HG02798 (cell line): ENCODE results near the gene NOL7.

Experiments used
- ATAC-seq: cut with Tn5 transposase; IDR thresholded peaks from one replicate; pipeline ENCODE4 v1.9.1; 2021; ENCODE audit warnings: mild to moderate bottlenecking; ENCODE audit not compliant: unreplicated experiment, poor library complexity

NOL7 gene

DNA sequence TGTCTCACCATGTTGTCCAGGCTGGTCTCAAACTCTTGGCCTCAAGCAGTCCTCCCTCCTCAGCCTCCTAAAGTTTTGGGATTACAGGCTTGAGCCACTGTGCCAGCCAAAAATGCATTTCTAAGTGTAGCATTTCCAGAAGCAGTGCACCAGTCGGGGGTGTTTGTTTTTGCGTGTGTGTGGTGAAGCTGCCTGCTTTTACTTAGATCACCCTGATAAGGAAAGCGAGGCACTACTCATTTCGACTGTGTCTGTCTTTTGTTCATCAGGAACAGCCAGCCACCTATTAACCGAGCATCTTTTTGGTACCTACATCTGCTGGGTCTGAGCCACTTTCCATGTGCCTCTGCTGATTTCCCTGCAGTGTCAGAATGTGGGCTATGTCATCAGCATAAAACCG is 22.0 kb upstream of the NOL7 start:
- ATAC-seq, result no peak

DNA sequence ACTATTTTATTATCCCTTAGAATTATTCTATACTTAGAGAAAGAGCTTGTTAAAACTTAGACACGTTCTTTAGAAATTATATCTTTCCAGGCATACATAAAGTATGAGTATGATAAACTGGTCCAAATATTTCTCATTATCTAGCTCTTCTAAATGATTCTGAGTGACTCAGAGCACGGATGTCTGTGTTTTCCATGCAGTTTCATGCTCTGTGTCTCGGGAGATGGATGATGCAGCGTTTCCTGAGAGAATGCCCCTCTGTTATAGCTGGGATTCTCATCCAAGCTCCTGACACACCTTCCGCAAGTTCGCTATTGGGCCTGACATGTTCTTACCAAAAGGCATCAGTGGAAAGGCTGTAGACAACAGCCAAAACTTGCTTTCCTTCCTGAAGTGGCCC is 21.4 kb upstream of the NOL7 start:
- ATAC-seq, result no peak

- ATAC-seq, result no peak
Measured at GRCh38 chr6:13597073-13597472, 18.1 kb upstream of the NOL7 start.

DNA sequence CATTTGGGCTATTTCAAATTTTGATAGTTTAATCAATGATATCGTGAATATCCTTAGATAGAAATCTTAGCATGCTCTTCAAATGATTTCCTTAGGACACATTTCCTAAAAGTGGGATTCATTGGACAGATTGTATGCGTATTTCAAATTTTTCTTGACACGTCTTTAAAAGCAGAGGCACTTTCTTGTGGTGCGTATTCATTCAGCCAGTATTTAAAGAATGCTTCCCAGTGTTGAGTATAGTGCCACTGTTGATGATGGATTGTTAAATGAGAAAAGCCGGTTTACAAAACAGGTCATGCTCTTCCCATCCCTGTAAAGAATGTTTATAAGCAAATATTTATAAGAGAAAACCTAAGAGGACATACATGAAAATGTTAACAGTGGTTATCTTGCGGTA is 15.1 kb upstream of the NOL7 start:
- no peak for ATAC-seq

- ATAC-seq, result no peak
Measured at GRCh38 chr6:13604135-13604534, 11.0 kb upstream of the NOL7 start.

GRCh38 chr6:13604546-13605416 is 10.4 kb upstream of the NOL7 start:
- ATAC-seq, result no peak

- no peak for ATAC-seq
Measured at GRCh38 chr6:13605634-13606033, 9.5 kb upstream of the NOL7 start.

DNA sequence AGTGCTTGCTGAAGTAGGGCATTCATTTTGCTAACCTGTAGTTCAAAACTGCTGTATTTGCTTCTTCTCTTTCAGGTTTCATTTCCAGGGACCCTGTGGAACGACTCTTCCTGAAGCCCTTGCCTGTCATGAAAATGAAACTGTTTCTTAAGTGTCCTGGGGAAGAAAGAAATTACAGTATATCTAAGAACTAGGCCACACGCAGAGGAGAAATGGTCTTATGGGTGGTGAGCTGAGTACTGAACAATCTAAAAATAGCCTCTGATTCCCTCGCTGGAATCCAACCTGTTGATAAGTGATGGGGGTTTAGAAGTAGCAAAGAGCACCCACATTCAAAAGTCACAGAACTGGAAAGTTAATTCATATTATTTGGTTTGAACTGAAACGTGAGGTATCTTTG is 3.4 kb upstream of the NOL7 start:
- ATAC-seq, result no peak

- ATAC-seq, result no peak
Measured at GRCh38 chr6:13613029-13613594, 2.0 kb upstream of the NOL7 start.

DNA sequence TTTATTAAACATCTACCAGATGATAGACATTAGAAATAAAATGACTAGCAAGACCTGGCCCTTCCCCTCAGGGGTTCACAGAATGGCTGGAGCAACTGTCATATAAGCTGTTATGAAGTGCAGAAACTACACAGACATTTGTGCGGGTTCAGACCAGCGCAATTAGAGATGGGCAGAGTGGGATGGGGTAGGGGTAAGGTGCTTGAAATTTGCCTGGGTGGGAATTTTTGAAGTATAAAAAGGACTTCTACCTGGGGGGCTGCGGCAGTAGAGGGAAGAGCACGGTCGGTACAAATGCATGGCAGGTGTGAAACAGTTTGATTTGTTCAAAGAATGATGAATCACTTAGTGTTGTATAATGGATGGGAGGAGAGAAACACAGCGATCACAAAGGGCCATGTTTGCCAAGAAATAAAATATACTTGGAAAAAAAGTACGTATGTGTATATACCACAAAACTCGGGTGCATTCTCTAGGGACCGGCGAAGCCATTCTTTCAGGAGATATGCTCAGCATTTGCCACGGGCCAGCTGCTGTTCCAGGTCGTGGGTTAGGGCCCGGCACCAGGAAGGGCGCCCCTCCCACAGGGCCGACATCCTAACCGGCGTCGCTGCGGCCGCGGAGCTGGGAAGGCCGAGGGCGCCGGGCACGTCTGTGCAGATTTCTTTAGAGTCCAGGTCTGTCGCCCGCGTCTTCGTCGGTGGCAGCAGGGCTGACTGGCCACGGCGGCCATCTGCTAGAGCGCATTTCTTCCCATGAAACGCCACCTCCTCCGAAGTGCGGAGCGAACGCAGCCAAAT is 809 bp upstream of the NOL7 start:
- ATAC-seq, result peak; percentile 23

- no peak for ATAC-seq
Measured at GRCh38 chr6:13615792-13616120, 621 bp downstream of the NOL7 start.

DNA sequence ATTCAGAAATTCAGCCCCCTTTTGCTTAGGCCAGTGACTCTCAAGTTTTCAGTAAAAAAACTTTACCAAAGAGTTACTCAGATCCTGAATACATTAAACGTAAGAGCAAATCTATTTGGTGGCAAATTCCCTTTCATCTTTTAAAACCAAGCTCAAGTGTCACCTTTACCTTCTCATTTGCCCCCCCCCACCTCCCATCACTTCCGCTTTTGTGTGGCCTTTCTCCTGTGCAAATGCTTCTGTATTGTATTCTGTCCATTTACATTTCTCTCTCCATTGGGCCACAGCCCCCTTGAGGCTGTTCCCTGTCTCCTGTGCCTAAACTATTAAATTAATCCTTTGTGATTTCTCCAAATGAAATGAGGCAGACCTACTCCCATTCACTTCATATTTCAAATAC is 1.9 kb downstream of the NOL7 start:
- ATAC-seq, result no peak

DNA sequence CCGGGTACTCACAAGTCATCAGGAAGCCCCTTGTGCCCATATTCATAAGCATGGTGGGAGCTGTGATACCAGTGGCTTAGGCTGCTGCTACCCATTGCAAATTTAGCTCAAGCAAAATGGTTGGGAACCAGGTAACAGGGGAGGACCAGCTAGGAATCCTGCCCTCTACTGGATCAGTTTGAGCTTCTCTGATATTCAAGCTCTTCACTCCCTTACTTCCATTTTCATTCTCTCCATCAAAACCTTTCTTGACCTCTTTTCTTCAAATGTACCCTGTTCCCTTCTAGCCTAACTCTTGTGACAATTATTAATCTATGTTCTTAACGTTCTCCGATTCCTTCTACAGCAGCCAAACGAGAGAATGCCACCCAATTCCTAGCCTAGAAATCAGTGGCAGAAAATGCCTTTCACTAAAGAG is 9.7 kb downstream of the NOL7 start:
- ATAC-seq, result peak; percentile 42

GRCh38 chr6:13629459-13630116 is 14.5 kb downstream of the NOL7 start:
- ATAC-seq, result no peak

DNA sequence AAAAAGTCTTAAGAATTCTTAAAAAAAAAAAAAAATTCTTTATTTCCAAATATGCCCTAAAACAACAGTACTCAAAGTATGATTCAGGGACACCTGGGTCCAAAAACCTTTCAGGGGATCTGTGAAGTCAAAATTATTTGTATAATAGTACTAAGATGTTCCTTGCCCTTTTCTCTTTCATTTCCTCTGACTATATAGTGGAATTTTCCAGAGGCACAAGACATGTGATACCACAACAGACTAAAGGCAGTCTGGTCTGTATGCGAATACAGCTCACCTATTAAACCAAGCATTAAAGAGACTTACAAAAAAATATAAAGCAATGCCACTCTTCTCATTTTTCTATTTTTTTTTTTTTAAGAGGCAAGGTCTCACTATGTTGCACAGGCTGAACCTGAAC is 15.4 kb downstream of the NOL7 start:
- ATAC-seq, result no peak

DNA sequence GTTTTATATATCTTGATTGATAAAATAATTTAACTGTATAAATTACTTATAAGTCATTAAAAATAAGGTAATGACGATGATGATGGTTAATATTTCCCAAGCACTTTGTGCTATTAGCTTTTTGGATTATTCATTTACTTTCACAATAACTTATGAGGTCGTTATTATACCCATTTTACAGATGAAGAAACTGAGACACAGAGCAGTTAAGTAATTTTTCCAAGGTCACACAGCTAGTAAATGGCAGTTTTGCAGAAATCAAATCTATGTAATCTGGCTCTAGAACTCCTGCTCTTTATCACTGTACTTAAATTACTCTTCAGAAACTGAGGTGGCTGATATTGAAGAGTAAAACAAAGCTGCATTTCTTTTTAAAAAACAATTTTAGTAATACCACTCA is 18.2 kb downstream of the NOL7 start:
- ATAC-seq, result no peak

DNA sequence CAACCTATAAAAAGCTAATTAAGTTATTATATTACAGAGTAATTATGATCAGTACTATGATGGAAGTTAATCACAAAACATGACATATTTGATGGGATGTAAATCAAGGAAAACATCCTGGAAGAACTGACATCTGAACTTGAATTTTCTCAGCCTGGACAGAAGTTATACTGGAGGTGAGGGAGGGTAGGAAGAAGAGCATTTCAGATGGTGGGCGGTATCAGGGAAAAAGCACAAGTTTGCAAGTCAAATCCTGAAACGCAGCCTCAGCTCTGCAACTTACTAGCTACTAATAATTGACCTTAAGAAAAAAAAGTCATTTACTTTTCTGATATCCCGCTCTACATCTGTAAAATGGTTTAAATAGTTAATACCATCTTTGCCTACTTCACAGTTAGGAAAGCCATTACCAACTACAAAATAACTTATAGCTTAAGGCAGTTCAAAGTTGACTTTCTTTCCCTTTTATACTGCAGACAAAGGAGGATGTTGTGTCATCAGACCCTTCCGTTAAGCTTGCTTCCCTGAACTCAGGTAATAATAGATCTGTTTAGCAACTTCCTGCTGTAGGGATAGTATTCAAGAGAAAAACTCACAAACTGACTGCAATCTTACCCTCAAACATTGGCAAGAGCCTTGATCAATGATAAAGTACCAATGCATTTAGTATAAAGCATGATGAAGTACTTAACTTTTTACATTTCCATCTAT is 21.0 kb downstream of the NOL7 start:
- no peak for ATAC-seq

DNA sequence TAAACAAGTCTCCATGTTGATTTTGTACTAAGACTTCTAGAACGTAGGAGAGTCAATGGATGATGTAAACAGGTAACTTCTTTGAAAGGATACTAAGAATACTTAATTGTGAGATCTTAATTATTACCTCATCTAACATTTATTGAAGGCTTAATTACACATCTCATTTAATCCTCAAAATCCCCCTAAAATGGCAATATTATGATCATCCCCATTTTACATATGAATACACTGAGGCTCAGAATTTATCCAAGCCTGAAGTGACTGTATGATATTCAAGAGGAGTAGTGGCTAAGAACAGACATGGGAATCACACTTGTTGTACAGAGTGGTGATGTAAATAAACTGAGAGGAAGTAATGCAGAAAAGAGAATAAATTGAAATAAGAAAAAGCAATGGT is 22.9 kb downstream of the NOL7 start:
- ATAC-seq, result no peak

DNA sequence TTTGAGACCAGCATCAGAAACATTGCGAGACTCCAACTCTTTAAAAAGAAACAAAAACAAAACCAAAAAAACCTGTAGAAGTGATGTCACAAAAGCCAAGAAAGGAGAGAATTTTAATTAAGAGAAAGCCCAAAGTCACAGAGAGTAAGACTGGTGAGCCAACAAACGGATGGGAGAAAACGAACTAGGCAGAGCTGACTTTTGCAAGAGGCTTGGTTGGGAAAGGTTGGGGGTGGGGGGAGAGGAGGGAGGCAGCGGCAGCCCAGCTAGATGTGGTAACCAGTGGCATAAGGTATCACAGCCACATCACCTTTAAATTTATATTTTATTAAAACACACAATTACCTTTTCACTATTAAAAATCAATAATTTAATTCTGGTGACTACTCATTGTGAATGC is 23.5 kb downstream of the NOL7 start:
- no peak for ATAC-seq

DNA sequence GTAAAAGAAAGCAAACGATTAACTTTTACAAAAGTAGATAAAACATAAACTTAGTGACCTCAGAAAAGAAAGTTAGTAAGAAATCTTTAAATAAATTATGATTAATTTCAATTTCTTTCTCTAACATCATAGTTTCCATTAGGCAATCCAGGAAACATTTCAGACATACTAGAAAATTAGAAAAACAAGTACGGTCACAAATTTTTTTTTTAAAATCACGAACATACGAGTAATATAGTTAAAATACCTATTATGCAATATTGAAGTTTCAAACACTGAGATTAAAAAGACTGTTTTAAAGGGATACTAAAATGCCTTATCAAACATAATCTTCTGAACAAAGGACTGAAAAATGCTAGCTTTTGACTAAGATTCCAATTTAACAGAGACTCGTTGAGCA is 26.2 kb downstream of the NOL7 start:
- ATAC-seq, result no peak
